GM19193 (cell line): ENCODE results near the gene PNKD.
A peak's percentile ranks its signal among the peaks of the same experiment; 100 is the strongest.

ENCODE experiments used
- POLR2A ChIP-seq: IDR thresholded peaks from 4 replicates; pipeline ENCODE4 v1.6.1; 2011; ENCODE audit not compliant: insufficient read depth, insufficient read length; ENCODE audit errors: extremely low read depth

PNKD gene, protein sequence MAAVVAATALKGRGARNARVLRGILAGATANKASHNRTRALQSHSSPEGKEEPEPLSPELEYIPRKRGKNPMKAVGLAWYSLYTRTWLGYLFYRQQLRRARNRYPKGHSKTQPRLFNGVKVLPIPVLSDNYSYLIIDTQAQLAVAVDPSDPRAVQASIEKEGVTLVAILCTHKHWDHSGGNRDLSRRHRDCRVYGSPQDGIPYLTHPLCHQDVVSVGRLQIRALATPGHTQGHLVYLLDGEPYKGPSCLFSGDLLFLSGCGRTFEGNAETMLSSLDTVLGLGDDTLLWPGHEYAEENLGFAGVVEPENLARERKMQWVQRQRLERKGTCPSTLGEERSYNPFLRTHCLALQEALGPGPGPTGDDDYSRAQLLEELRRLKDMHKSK

DNA sequence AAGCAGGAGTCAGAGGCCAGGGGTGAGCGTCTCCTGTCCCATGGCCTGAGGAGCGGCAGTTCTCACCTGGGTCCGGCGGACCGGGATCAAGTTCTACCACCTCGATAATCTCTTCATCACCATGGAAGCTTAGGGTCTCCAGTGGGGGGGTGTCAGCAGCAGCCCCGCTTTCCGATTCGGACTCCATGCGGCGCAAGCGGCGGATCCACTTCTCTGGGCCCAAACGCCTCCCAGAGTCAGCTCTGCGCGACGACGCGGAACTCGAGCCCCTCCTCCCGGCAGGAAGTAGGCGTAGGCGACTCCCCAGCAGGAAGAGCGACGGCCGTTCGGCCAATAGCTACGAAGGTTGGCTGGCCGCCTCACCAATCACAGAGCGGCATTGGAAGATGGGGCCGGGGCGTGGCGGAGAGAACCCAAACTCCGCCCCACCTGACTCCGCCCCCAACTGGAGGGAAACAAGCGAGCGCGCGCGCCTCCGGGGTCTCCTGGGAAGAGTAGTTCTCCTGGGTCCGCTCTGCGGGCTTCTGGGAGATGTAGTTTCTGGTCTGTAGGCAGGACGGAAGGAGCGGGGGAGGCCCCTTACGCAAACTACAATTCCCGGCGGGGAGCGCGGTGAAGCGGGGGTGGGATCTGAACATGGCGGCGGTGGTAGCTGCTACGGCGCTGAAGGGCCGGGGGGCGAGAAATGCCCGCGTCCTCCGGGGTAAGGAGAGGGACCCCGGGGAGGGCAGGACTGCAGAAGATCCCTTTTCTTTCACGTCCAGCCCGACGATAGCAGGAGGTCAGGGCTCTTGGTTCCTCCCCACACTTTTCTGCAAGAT is at the start of gene PNKD, which contains the start of gene AAMP:
PNKD (plus strand) TSS at position 620 of the 821 bp plus-strand sequence; CDS start at position 637, 17 bp downstream.
AAMP (minus strand) TSS at position 238 of the 821 bp plus-strand sequence; CDS start at position 187, 51 bp downstream.
- TF ChIP-seq POLR2A, result peak; percentile 68

DNA sequence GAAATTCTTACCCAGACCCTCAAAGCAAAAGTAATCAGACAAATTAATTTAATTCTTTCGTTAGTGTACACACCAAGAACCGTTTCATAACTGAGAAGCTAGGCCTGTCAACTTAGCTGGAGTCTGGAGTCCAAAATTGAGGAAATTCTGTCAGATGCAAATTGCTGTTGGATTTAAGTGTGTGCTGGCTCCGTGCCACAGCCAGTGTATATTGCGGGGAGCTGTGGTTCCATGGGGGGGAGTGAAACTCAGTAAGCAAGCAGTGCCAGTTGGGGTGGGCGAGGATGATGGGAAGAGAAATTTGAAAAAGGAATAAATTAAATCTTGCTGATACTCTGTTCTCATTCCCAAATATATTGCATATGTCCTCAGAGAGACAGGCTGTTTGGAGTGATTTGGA is 49.3 kb upstream of the PNKD start:
- TF ChIP-seq POLR2A, result peak; percentile 13

DNA sequence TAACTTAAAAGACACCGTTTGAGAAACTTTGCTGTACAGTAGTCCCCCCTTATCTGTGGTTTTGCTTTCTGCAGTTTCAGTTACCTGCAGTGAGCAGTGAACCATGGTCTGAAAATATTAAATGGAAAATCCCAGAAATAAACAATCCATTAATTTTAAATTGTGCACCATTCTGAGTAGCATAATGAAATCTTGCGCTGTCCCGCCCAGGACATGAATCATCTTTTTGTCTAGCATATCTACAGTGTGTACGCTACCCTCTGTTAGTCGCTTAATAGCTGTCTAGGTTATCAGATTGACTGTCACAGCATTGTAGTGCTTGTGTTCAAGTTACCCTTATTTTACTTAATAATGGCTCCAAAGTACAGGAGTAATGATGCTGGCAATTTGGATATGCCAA is 47.3 kb upstream of the PNKD start:
- TF ChIP-seq POLR2A, result no peak

DNA sequence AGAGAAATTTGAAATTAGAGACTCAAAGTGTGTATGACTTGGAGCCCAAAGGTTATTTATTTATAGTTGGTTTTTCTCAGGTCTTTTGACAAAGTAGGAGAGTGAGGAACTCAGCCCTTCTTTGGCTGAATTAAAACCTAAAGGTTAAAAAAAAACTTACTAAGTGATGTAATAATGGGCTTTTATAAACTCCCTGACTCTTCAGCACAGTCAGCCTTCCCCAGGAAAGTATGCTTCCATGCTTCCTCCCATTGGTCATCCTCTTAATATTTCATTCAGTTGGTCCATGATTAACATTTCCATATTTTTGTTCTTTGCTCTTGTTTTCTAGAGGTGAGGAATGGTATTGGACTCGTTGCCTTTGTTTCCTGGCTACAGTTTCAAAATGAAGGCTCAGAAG is 46.1 kb upstream of the PNKD start:
- TF ChIP-seq POLR2A, result no peak

DNA sequence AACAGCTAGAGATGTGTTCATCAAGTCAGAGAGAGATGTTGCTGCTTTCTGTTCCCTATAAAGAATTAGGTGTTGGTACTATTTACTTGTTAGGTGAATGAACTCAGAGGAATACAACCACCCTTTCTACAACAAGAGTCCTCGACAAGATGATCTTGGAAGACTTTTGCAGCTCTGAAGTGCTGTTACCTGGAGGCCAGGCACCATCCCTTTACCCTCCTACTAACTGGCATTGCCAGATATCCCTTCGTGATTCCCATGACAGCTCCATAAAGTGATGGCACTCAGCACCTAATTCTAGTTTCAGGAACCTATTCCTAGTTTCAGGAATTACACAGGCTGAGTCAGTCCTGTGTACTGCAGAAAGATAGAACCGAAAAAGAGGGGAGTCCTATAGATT is 43.4 kb upstream of the PNKD start:
- TF ChIP-seq POLR2A, result no peak

DNA sequence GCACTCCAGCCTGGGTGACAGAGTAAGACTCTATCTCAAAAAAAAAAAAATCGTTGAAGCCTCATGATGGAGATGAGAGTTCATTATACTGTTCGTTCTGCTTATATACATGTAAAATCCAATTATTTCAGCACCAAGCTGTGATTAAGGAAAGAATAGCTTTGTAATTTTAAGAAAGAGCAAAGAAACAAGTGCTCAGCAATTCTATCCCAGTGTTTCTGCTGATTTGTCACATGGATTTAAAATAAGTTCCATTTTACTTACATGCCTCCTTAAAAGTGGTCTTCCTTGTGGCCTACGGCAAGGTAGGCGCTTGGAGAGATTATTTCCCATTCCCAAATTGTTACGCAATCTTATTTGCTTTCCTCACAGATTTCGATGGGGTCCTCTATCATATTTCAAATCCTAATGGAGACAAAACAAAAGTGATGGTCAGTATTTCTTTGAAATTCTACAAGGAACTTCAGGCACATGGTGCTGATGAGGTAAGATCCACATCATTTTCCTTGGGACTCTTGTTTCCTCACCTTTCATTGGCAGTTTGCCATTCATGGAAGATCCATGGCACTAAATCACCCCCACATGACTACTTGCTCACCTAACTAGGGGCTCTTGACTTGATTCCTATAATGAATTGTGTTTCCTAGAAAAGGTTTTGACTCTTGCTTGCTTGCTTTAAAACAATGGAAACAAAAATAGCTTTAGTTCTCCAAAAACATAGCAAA is 41.8 kb upstream of the PNKD start:
- no peak for TF ChIP-seq POLR2A

DNA sequence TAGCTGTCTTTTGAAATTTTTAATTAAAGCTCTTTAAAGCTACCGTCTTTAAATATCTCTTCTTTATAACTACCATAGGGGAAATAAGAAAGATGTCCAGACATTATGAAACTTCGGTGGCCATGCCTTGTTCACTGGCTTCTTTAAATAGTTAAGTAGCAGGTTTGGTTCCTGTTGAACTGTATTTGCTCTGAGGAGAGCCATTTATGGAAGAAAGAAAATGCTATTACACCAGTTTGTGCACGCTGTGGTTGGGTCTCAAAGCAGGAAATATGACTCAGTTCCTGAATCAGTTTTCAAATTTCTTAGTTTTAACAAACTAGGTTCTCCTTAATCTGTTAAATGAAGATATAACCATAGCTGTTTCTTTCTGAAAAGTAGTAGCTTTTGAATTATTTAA is 41.1 kb upstream of the PNKD start:
- no peak for TF ChIP-seq POLR2A

DNA sequence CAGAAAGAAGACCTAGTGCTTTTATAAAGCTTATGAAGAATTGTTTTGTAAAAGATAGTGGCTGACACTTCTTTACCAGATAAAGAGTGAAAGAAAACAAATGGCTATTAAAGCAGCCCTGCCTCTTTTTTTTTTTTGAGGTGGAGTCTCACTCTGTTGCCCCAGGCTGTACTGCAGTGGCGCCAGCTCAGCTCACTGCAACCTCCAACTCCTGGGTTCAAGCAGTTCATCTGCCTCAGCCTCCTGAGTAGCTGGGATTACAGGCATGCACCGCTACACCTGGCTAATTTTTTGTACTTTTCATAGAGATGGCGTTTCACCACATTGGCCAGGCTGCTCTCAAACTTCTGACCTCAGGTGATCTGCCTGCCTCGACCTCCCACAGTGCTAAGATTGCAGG is 40.5 kb upstream of the PNKD start:
- no peak for TF ChIP-seq POLR2A

DNA sequence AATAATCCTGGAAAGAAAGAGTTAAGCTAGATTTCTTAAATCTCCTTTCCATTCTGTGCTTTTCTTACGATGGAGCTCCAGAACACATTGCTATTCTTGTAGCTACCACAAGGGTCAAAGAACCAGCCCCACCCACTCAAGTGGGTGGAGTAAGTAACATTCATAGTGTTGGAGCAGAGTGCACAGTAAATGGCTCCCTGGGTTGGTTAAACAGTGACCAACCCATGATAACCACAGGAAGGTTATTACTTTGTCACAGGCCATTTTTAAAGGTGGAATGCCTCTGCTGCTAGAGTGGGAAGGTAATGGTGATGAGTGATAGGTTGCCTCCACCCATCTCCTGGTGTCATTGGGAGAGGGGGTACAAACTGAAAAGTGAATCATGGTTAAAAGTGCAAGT is 39.4 kb upstream of the PNKD start:
- TF ChIP-seq POLR2A, result no peak

DNA sequence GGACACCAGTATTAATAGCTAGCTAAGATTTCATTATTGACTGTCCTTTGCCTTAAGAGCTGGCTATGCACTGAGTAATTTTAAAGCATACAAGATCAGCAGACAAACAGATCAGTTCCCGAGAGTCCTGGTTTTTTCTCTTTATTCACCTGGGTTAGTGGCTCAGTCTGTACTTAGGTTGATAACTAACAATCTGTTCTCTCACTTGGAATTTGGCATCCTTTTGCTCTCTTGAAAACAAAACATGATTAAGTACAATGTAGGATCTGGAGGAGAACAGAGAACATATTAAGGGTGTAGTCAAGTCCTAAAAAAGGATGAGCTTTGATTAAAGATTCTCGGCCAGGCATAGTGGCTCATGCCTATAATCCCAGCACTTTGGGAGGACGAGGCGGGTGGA is 36.8 kb upstream of the PNKD start:
- TF ChIP-seq POLR2A, result no peak

DNA sequence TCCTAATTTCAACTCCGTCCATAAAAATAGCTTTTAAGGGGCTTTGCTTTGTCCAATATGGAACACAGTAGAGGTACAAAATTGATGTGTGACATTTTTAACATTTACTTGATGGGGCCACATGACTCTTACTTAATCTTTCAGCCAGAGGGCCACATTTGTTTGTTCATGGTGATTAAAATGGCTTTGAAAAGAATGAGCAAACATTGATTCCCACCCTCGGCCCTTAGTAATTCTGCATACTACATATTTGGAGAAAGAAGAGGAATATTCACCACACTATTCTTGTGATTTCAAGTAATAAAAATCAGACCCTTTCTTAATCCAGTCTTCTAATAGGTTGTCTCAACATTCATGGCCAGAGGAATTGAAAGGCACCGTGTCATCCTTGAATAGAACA is 35.8 kb upstream of the PNKD start:
- no peak for TF ChIP-seq POLR2A

DNA sequence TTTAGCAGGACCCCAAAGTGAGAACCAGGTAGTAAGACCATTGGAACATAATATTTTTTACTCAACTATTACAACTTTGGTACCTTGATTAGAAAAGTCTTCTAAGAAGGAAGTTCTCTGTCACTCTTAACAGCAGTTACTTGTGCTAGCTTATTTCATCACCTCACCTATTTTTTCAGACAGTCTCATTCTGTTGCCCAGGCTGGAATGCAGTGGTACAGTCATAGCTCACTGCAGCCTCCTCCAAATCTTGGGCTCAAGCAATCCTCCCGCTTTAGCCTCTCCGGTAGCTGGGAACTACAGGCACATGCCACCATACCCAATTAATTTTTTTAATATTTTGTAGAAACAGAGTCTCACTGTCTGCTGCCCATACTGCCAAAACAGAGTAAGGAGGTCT is 35.3 kb upstream of the PNKD start:
- no peak for TF ChIP-seq POLR2A

DNA sequence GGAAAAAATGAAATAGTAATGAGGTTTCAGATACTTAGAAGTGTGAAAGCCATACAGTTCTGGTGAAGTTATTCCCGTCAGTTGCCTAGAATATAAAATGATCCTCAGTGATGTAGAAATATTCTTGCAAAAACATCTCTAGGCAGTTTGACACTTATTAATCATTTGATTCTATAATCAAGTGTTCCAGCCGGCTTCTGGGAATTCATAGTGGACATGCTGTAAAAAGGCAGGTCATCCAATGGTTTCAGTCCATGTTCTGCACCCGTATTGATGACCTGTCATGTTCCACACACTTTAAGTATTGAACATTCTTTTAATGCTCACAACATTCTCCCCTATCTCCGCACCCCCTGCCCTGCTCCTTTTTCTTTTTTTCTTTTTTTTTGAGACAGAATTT is 33.5 kb upstream of the PNKD start:
- no peak for TF ChIP-seq POLR2A

DNA sequence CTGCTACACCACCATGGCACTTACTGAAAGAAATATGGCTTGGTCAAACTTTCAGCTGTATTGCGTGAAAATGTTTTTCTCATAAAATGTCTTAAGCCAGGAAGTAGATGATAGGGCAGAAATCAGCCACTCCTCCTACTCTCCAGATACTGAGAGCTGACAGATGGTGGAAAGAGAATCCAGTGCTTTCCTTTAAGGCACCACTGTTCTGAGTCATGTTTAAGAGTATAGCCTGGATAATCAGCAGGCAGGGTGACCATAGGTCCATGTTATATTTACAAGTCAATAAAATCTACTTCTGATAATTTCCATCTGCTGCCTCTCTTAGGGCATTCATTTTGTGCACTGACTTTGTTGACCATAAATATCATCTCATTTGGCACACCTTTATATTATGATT is 31.4 kb upstream of the PNKD start:
- TF ChIP-seq POLR2A, result no peak

DNA sequence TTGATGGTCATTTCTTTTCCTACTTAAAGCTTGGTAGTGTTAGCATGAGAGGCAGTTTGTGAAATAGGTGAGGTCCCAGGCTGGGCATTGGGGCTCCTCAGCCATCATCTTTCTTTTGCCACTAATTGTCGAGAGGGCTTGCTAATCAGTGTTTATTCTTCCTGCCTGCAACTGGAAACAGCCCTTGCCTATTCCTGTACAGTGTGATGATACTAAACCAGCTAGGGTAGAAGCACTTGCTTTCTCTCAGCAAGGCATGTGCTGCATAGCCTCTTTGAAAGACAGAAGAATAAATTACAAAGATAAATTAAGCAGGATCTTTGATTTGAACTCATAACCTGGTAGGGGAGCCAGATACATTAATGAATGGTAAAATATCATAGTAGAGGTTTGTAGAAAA is 26.1 kb upstream of the PNKD start:
- TF ChIP-seq POLR2A, result no peak
